Measurements from ENCODE around the gene FUCA2.
A peak's percentile ranks its signal among the peaks of the same experiment; 100 is the strongest.
"Not testable (repeated sequence)": the region's sequence is repeated elsewhere in the genome, so short reads cannot be mapped to it uniquely, and the experiment has no call there.

Gene FUCA2

DNA sequence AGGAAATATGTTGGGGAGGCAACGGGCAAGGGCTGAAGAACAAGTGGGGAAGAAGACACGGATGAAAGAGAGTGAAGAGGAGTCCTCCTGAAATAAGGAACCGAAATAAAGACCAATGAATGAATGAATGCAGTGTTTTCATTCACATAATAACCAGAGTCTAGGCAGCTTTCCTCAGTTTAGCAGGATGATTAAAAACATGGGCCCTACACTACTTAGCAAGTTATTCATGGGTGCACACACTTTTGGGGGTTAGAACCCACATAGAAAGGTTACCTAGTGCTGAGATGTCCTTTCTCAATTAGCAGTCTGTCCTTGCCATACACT lies 5.9 kb upstream of the FUCA2 start:
- Mint-ChIP-seq H3K4me3 (no peak overlapping the region), H3K4me1 (peaks cover 12% of the 10 kb centered on the region), H3K27ac (peak overlapping the region; percentile 17), H3K9me3 (no peaks in the 10 kb centered on the region), H3K27me3 (no peaks in the 10 kb centered on the region), H3K36me3 (ENCODE audit: low read depth) (peaks cover 2% of the 10 kb centered on the region)
- ATAC-seq (no peak), DNase-seq (no peak)

- Mint-ChIP-seq H3K36me3 (ENCODE audit: low read depth) (peaks cover 2% of the 10 kb centered on the region), H3K27ac (peak overlapping the region; percentile 17), H3K4me1 (peaks cover 14% of the 10 kb centered on the region), H3K4me3 (no peak overlapping the region), H3K27me3 (no peaks in the 10 kb centered on the region), H3K9me3 (no peaks in the 10 kb centered on the region)
- DNase-seq: no peak
- ATAC-seq: no peak
Measured at GRCh38 chr6:143516690-143517446, 5.3 kb upstream of the FUCA2 start.

- no peak overlapping the region for H3K4me3 Mint-ChIP-seq
- ATAC-seq (no peak), DNase-seq (no peak)
- H3K9me3 Mint-ChIP-seq: no peaks in the 10 kb centered on the region
- peaks cover 23% of the 10 kb centered on the region for H3K4me1 Mint-ChIP-seq
- H3K27ac Mint-ChIP-seq: no peak overlapping the region
- H3K36me3 Mint-ChIP-seq (ENCODE audit: low read depth): peaks cover 2% of the 10 kb centered on the region
- H3K27me3 Mint-ChIP-seq: no peaks in the 10 kb centered on the region
Measured at GRCh38 chr6:143515766-143516355, 4.3 kb upstream of the FUCA2 start.

DNA sequence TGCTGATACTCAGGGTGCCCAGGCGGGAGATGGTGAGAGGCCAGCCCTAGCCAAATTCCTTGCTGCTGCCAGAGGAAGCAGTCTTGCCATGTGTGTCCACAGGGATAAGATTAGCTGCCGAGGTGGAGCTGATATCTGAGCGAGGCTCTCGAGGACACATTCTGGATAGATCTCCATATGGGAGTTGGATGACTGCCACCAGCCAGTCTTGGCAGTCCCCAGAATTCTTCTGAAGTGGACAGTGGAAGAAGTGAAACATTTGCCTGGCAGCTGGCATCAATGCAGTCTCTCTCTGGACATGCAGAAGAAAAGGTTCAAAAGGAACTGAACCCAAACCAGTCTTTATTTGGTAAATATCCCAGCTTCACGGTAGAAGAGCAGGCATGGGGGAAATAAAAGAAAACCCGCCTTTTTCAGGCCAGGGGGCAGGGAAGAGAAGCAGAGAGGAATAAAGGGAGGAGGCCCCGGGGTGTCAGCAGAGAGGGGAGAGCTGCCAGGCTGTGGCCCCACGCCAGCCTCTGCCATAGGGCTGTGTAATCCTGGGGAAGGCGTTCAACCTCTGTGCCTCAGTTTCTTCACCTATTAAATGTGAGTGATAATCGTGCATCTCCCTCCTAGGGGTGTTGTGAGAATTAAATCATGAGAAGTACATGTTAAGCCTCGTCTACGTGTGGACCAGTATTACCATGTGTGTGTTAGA lies 3.7 kb upstream of the FUCA2 start:
- peaks cover 28% of the 10 kb centered on the region for H3K4me1 Mint-ChIP-seq
- DNase-seq (no peak), ATAC-seq (no peak)
- no peaks in the 10 kb centered on the region for H3K27me3 Mint-ChIP-seq
- no peak overlapping the region for H3K27ac Mint-ChIP-seq
- peaks cover 2% of the 10 kb centered on the region for H3K36me3 Mint-ChIP-seq (ENCODE audit: low read depth)
- no peak overlapping the region for H3K4me3 Mint-ChIP-seq
- no peaks in the 10 kb centered on the region for H3K9me3 Mint-ChIP-seq

DNA sequence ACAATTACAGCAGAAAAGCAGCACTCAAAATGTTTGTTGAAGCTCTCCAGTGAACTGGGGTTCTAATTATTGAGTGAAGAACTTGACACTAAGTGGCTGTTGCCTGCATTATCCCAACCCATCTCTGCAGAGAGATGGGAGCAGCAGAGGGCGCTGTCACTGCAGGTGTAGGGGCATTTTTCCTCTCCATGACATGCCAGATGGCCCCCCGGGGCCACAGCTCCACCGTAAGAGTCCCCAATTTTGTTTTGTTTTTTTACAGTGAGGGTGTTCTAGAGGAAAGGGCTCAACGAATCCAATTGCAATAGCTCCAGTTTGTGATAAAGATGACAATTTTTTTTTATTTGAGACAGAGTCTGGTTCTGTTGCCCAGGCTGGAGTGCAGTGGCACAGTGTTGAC lies 1.9 kb upstream of the FUCA2 start:
- DNase-seq (peak; percentile 47), ATAC-seq (no peak)
- no peaks in the 10 kb centered on the region for H3K27me3 Mint-ChIP-seq
- H3K4me3 Mint-ChIP-seq: no peak overlapping the region
- H3K27ac Mint-ChIP-seq: no peak overlapping the region
- no peaks in the 10 kb centered on the region for H3K9me3 Mint-ChIP-seq
- peaks cover 2% of the 10 kb centered on the region for H3K36me3 Mint-ChIP-seq (ENCODE audit: low read depth)
- peaks cover 32% of the 10 kb centered on the region for H3K4me1 Mint-ChIP-seq

GRCh38 chr6:143510326-143510725 lies 1.2 kb downstream of the FUCA2 start:
- H3K9me3 Mint-ChIP-seq, DNase-seq, H3K27ac Mint-ChIP-seq, ATAC-seq, H3K27me3 Mint-ChIP-seq: not testable (repeated sequence)
- peaks cover 15% of the 10 kb centered on the region for H3K36me3 Mint-ChIP-seq (ENCODE audit: low read depth)
- H3K4me1 Mint-ChIP-seq: peaks cover 32% of the 10 kb centered on the region
- H3K4me3 Mint-ChIP-seq: peak overlapping the region; percentile 84

DNA sequence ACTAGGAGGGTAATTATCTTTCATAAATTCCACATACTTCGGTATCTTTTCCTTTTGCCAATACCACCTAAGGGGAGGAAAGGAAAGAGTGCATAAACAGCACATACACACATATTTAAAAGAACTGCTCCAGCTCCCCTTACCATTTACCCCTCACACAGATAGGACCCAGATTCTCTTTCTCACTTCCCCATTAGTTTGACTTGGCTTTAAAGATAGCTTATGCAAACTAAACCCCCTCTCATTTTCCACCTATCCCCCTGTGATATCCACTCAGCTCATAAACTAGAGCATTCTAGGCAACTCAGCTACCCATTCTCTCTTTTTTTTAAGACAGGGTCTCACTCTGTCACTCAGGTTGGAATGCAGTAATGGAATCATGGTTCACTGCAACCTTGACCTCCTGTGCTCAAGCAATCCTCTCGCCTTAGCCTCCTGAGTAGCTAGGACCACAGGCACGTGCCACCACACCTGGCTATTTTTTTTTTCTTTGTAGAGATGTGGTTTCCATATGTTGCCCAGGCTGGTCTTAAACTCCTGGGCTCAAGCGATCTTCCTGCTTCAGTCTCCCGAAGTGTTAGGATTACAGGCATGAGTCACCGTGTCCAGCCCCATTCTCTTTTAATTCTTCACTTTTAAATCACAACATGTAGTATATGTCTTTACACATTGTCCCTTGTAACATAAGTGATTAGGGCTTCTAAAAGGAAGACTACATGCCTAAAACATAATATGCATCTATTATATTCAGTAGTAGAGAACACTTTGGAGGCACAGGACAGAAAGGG lies 4.0 kb downstream of the FUCA2 start:
- Mint-ChIP-seq H3K4me3 (no peak overlapping the region), H3K4me1 (peaks cover 25% of the 10 kb centered on the region), H3K36me3 (ENCODE audit: low read depth) (peaks cover 13% of the 10 kb centered on the region), H3K27me3 (no peaks in the 10 kb centered on the region), H3K27ac (no peak overlapping the region), H3K9me3 (no peaks in the 10 kb centered on the region)
- no peak for DNase-seq
- ATAC-seq: no peak

- Mint-ChIP-seq H3K4me3 (no peak overlapping the region), H3K27ac (no peak overlapping the region), H3K27me3 (no peaks in the 10 kb centered on the region), H3K36me3 (ENCODE audit: low read depth) (peaks cover 13% of the 10 kb centered on the region), H3K9me3 (no peaks in the 10 kb centered on the region), H3K4me1 (peaks cover 21% of the 10 kb centered on the region)
- ATAC-seq: no peak
- no peak for DNase-seq
Measured at GRCh38 chr6:143506620-143507019, 4.9 kb downstream of the FUCA2 start.

DNA sequence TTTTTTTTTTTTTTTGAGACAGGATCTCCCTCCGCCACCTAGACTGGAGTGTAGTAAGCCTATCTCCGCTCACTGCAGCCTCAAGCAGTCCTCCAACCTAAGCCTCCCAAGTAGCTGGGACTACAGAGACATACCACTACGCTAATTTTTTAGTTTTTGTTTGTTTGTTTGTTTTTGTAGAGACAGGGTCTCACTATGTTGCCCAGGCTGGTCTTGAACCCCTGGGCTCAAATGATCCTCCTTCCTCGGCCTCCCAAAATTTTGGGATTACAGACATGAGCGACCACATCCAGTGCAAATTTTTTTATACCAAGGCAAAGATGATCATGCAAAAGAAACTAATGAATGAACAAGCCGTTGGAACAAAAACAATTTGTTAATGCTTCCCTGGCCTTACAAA lies 5.3 kb downstream of the FUCA2 start:
- H3K27ac Mint-ChIP-seq: no peak overlapping the region
- H3K4me1 Mint-ChIP-seq: peaks cover 17% of the 10 kb centered on the region
- no peak for DNase-seq
- no peak overlapping the region for H3K4me3 Mint-ChIP-seq
- H3K27me3 Mint-ChIP-seq: no peaks in the 10 kb centered on the region
- H3K36me3 Mint-ChIP-seq (ENCODE audit: low read depth): peaks cover 13% of the 10 kb centered on the region
- ATAC-seq: no peak
- H3K9me3 Mint-ChIP-seq: no peaks in the 10 kb centered on the region

GRCh38 chr6:143505537-143505936 lies 6.0 kb downstream of the FUCA2 start:
- Mint-ChIP-seq H3K27ac (no peak overlapping the region), H3K4me3 (no peak overlapping the region), H3K36me3 (ENCODE audit: low read depth) (peaks cover 13% of the 10 kb centered on the region), H3K9me3 (no peaks in the 10 kb centered on the region), H3K4me1 (peaks cover 11% of the 10 kb centered on the region), H3K27me3 (no peaks in the 10 kb centered on the region)
- DNase-seq (no peak), ATAC-seq (no peak)

- Mint-ChIP-seq H3K27ac (no peak overlapping the region), H3K27me3 (no peaks in the 10 kb centered on the region), H3K4me1 (peaks cover 8% of the 10 kb centered on the region), H3K4me3 (no peak overlapping the region), H3K36me3 (ENCODE audit: low read depth) (peaks cover 13% of the 10 kb centered on the region), H3K9me3 (no peaks in the 10 kb centered on the region)
- DNase-seq (no peak), ATAC-seq (no peak)
Measured at GRCh38 chr6:143505111-143505510, 6.4 kb downstream of the FUCA2 start.

- H3K9me3 Mint-ChIP-seq: no peaks in the 10 kb centered on the region
- H3K36me3 Mint-ChIP-seq (ENCODE audit: low read depth): peaks cover 16% of the 10 kb centered on the region
- no peaks in the 10 kb centered on the region for H3K27me3 Mint-ChIP-seq
- no peak for DNase-seq
- no peak for ATAC-seq
- H3K4me1 Mint-ChIP-seq: peaks cover 5% of the 10 kb centered on the region
- no peak overlapping the region for H3K4me3 Mint-ChIP-seq
- H3K27ac Mint-ChIP-seq: no peak overlapping the region
Measured at GRCh38 chr6:143504369-143504768, 7.2 kb downstream of the FUCA2 start.

GRCh38 chr6:143501851-143502250 lies 9.7 kb downstream of the FUCA2 start:
- H3K36me3 Mint-ChIP-seq (ENCODE audit: low read depth): peaks cover 30% of the 10 kb centered on the region
- no peaks in the 10 kb centered on the region for H3K27me3 Mint-ChIP-seq
- peaks cover 12% of the 10 kb centered on the region for H3K4me1 Mint-ChIP-seq
- peaks cover 3% of the 10 kb centered on the region for H3K9me3 Mint-ChIP-seq
- DNase-seq: no peak
- H3K4me3 Mint-ChIP-seq: no peak overlapping the region
- H3K27ac Mint-ChIP-seq: no peak overlapping the region
- ATAC-seq: no peak

GRCh38 chr6:143498428-143498827 lies 13.1 kb downstream of the FUCA2 start:
- H3K27me3 Mint-ChIP-seq: no peaks in the 10 kb centered on the region

More at GRCh38 chr6:143498428-143498827, 13.1 kb downstream of the FUCA2 start:
- H3K4me3 Mint-ChIP-seq: no peak overlapping the region
- H3K36me3 Mint-ChIP-seq (ENCODE audit: low read depth): peaks cover 18% of the 10 kb centered on the region
- ATAC-seq: no peak
- DNase-seq: no peak
- no peak overlapping the region for H3K27ac Mint-ChIP-seq
- H3K4me1 Mint-ChIP-seq: peaks cover 7% of the 10 kb centered on the region
- peaks cover 3% of the 10 kb centered on the region for H3K9me3 Mint-ChIP-seq
